Urinary bladder (tissue), 4 donors: Measurements from ENCODE around the gene TRMT5. TPM values are rescaled to one million over a fixed set of nuclear protein-coding genes. Genes with fewer than 3 reads are reported as not detected.

Experiments
- DNase-seq: peaks from one replicate; pipeline ENCODE4 v3.0.0-alpha.2; 2015; ENCODE audit errors: extremely low spot score
- H3K27ac ChIP-seq: one replicate; pipeline ENCODE4 v1.5.1; 2013; ENCODE audit warnings: low read depth, mild to moderate bottlenecking, moderate library complexity
- H3K36me3 ChIP-seq: one replicate; pipeline ENCODE4 v1.6.1; 2013; ENCODE audit warnings: mild to moderate bottlenecking, moderate library complexity; ENCODE audit not compliant: insufficient read depth
- H3K4me1 ChIP-seq: one replicate; pipeline ENCODE4 v1.6.1; 2013; ENCODE audit warnings: mild to moderate bottlenecking, moderate library complexity; ENCODE audit not compliant: insufficient read depth
- H3K4me3 ChIP-seq: one replicate; pipeline ENCODE4 v1.5.1; 2013; ENCODE audit warnings: low read depth, low read length
- WGBS: extraction: QIAGEN DNeasy Blood & Tissue Kit; methylation state at CpG from one replicate; pipeline ENCODE4 v1.1.7; 2013; 5-methylcytosine and 5-hydroxymethylcytosine counted together
- polyA plus RNA-seq: library from polyadenylated mRNA; stranded (reverse); fragments of 200-250 nt; gene quantifications from one replicate; pipeline ENCODE4 v1.2.3, GENCODE V29; 2013
- total RNA-seq: library from RNA; depleted of rRNA; stranded (reverse); fragments of >200 nt; gene quantifications from one replicate; pipeline ENCODE4 v1.2.3, GENCODE V29; 2014
- donor health status: healthy with polysubstance abuse.
- donor health status: healthy.

The TRMT5 gene, protein sequence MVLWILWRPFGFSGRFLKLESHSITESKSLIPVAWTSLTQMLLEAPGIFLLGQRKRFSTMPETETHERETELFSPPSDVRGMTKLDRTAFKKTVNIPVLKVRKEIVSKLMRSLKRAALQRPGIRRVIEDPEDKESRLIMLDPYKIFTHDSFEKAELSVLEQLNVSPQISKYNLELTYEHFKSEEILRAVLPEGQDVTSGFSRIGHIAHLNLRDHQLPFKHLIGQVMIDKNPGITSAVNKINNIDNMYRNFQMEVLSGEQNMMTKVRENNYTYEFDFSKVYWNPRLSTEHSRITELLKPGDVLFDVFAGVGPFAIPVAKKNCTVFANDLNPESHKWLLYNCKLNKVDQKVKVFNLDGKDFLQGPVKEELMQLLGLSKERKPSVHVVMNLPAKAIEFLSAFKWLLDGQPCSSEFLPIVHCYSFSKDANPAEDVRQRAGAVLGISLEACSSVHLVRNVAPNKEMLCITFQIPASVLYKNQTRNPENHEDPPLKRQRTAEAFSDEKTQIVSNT
- 23.4 TPM for total RNA-seq
- polyA plus RNA-seq, result 8.4 TPM

DNA sequence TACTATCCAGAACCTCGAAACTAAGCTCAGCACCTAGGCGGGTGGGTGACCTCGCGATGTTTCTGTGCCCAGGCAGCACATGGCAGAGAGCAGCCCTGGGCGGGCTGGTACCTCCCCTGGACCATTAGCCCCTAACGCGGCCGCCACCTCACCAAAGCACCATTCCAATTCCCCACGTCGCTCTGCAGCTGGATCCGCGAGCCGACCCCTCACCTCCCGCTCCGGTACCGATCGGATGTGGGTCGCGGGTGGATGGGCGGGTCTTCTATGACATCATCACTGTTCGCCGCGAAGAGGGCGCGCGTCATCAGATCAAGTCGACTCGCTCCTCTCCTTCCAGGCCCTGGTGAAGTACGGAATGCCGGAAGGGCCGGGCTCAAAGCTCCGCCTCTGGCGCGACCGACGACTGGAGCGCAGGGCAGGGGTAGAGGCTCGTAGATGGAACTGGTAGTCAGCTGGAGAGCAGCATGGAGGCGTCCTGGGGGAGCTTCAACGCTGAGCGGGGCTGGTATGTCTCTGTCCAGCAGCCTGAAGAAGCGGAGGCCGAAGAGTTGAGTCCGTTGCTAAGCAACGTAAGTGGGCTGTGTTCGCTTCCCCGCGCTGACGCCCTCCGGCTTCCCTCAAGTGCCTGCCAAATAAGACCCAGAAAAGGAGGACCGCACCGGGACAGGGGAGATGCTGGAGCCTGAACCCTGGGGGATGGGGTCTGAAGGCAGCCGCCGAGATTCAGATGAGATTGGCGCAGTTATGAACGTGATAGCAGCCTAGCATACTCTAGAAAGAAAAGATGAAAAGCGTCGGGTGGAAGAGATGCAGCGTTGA, at the start of gene TRMT5, which contains the start of gene SLC38A6:
TRMT5 (minus strand) TSS at position 269 of the 822 bp plus-strand sequence; CDS start at position 163, 106 bp downstream.
SLC38A6 (plus strand) TSS at position 435 of the 822 bp plus-strand sequence; CDS start at position 468, 33 bp downstream.
- H3K27ac ChIP-seq, result peak within 1 kb of the TSS; percentile 91
- no peaks in the 10 kb centered on the region for H3K4me1 ChIP-seq
- peak within 1 kb of the TSS; percentile 68 for H3K4me3 ChIP-seq
- under 1% methylated on average over 59 of the region's 59 CpGs for WGBS
- H3K36me3 ChIP-seq, result no peaks in the 10 kb centered on the region
- DNase-seq, result peak; percentile 92

DNA sequence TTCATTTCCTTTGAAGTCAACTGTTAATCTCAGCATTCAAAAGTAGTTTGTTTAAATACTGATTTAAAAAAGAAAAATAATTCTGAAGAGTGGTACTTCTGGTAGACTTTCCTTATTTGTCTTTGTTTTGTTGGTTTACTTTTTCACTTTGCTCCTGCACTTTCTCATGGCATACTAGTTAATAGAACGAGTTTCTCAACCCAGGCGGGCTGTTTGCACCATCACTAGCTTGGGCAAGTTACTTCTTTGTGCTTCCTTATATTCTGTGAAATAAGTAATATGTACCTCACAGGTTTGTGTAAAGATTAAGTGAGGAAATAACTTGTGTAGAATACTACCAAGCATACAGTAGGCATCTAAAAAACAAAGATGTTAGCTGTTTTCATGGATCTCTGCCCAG, 45.6 kb upstream of the TRMT5 start:
- Histone ChIP-seq H3K4me1 (no peaks in the 10 kb centered on the region), H3K27ac (no peak overlapping the region), H3K4me3 (no peak overlapping the region), H3K36me3 (no peaks in the 10 kb centered on the region)
- 91% methylated on average over 2 of the region's 2 CpGs for WGBS
- no peak for DNase-seq

DNA sequence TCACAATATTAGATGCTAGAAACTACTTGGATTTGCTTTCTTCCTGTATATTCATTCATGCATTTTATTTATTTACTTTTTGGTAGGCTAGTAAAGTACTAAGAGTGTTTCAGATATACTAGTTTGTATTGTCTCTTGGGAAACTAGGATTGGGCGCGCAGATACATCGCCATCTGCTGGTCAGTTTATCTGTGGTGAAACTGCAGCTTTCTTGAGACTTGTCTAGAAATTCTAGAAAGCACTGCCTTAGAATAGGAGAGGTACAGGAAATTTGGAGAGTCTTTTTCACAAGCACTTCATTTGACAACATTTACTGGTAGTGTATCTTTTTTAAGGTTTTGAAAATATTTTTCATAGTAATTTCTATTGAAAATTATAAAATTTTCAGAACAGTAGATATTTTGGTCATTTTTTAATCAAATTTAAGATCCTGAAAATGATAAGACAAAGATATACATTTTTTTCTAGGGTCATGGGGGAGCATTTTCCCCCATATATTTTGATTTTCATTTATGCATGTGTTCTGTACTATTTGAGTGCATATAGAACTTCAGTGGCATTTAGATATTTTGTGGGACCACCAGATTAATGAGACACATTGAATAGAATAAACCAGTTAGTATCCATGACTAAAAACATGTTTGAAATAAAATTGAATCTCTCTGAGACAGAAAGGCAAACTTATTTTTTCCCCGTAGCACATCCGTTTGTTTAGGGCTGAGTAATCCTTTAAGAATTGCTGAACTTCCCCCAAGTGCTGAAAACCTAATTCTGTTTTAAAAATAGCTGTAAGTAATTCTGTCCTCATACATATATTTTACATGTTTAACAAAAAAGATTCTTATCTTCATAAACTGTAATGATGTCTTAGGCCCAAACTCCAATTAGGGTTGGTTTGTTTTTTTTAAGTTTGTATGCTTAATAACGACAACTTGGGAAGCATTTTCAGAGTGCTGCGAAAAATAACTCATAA, 44.7 kb upstream of the TRMT5 start:
- 50% methylated on average over 7 of the region's 7 CpGs for WGBS
- no peaks in the 10 kb centered on the region for H3K4me1 ChIP-seq
- DNase-seq, result peak; percentile 32
- H3K4me3 ChIP-seq, result no peak overlapping the region
- H3K36me3 ChIP-seq, result no peaks in the 10 kb centered on the region
- H3K27ac ChIP-seq, result no peak overlapping the region

DNA sequence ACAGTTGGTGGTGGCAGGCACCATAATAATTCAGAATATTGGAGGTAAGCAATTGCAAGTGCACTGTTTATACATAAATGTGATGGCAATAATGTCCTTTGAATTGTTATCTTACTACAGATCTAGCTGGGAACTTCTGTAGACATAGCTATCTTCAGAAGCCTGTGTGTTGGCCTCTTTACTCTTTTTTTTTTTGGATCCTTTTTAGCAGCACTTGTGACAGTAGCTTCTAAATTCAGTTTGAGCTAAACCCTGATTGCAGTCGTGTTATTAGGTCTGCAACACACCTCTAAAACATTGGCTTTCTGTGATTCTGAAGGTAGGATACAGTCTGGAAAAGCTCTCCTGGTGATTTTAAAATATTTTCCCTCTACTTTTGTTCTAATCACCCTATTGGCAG, 38.7 kb upstream of the TRMT5 start:
- WGBS, result 80% methylated on average over 1 of the region's 1 CpG
- Histone ChIP-seq H3K4me3 (no peak overlapping the region), H3K36me3 (no peaks in the 10 kb centered on the region), H3K27ac (no peak overlapping the region), H3K4me1 (no peaks in the 10 kb centered on the region)
- no peak for DNase-seq

DNA sequence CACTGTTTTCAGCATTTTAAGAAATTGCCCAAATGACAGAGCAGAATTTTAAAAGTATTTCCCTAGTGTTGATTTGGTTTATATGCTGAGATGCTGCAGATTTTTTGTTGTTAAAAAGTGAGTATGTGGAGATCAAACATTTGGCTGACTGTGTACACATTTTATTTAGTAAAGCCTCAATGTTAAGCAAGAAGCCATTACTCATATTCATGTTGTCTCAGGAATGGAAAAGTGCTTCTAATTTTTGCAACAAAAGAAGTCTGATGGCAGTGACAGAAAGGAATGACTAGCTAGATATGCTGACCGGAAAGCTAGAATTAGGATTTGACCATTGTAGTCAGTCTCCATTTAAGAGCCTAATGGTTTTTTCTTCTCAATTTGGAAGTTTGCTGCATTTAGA, 22.7 kb upstream of the TRMT5 start:
- 97% methylated on average over 1 of the region's 1 CpG for WGBS
- H3K36me3 ChIP-seq, result no peaks in the 10 kb centered on the region
- no peak overlapping the region for H3K27ac ChIP-seq
- H3K4me3 ChIP-seq, result no peak overlapping the region
- H3K4me1 ChIP-seq, result no peaks in the 10 kb centered on the region
- no peak for DNase-seq

DNA sequence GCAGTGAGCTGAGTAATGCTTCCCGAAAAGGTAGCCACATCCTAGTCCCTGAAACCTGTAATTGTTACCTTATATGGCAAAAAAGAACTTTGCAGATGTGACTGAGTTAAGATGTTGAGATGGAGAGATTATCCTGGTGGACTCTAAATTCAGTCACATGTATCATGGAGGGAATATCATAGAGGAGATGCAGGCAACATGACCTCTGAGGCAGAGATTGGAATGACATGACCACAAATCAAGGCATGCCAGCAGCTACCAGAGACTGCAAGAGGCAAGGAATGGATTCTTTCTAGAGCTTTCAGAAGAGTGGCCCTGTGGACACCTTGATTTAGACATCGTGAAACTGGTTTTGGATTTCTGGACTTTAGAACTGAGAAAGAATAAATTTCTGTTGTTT, 18.7 kb upstream of the TRMT5 start:
- no peaks in the 10 kb centered on the region for H3K4me1 ChIP-seq
- DNase-seq, result no peak
- H3K4me3 ChIP-seq, result no peak overlapping the region
- WGBS, result 96% methylated on average over 2 of the region's 2 CpGs
- H3K36me3 ChIP-seq, result no peaks in the 10 kb centered on the region
- H3K27ac ChIP-seq, result no peak overlapping the region

DNA sequence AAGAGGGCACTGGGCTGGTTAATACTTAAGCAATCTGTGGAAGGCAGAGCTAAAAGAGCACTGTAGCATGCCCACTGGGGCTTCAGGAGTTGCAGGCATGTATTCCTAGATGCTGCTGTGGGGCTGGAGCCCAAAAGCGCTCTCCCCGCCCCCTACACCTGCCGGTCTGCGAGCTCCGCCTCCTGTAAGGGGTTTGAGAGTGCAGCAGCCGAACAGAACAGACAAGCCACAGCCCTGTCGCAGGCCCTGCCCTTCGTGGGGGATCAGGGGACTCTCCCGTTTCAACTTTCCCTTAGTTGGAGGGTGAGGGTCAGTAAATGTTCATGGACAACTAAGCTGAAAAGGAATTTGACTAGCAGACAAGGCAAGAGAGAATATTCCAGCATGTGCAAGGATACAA, 17.7 kb upstream of the TRMT5 start:
- H3K36me3 ChIP-seq, result no peaks in the 10 kb centered on the region
- WGBS, result 89% methylated on average over 9 of the region's 9 CpGs
- no peak overlapping the region for H3K27ac ChIP-seq
- no peaks in the 10 kb centered on the region for H3K4me1 ChIP-seq
- H3K4me3 ChIP-seq, result no peak overlapping the region
- no peak for DNase-seq

DNA sequence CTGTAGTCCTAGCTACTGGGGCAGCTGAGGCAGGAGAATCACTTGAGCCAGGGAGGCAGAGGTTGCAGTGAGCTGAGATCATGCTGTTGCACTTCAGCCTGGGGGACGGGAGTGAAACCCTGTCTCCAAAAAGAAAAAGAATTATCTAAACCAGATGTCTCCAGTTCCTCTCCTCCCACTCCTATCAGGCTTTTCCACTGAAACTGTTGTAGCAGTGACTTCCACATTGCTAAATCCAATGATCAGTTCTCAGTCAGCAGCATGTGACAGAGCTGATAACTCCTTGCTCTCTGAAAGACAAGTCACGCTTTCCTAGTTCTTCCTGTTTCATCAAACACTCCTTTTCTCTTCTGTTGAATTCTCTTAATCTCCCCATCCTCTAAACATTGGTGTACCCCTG, 8.7 kb upstream of the TRMT5 start:
- Histone ChIP-seq H3K4me3 (no peak overlapping the region), H3K4me1 (no peaks in the 10 kb centered on the region), H3K27ac (no peak overlapping the region), H3K36me3 (no peaks in the 10 kb centered on the region)
- DNase-seq, result no peak
- WGBS, result 73% methylated on average over 2 of the region's 2 CpGs

DNA sequence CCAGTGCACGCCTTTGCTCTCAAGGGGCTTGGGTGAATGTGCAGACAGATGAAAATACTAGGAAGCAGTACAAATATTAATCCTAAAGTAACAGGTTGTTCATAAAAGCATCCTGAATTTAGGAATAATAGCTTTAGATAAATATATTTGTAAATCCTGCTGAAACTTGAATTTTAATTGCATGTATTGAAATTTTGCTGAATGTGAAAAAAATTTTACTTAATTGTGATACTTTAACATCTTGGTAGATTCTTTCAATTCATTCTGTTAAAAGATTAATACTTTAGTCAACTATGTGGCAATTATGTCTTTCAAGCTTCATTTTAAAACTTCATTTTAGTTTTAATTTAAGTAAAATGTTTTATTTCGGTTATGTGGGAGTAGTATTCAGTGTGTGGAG, 5.6 kb upstream of the TRMT5 start:
- H3K4me3 ChIP-seq, result no peak overlapping the region
- 98% methylated on average over 2 of the region's 2 CpGs for WGBS
- H3K36me3 ChIP-seq, result no peaks in the 10 kb centered on the region
- no peak overlapping the region for H3K27ac ChIP-seq
- H3K4me1 ChIP-seq, result no peaks in the 10 kb centered on the region
- DNase-seq, result no peak

DNA sequence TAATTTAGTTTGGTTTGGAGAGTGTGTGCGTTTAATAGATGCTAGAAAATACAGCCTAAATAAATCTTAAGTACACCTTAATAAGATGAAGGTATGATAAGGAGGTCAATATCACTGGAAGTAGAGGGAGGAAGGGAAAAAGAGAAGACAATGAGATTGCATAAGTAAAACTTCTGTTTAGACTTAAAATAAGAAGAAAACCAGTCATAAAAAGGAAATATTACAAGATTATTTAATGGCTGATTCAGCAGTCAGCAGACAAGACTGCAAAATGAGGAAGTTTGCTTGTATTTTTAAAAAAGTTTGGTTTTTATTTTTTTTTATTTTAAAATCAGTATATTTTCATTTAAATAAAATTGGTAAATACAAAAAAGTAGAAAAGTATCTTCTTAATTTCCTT, 3.3 kb upstream of the TRMT5 start:
- WGBS, result 97% methylated on average over 1 of the region's 1 CpG
- Histone ChIP-seq H3K4me3 (no peak overlapping the region), H3K36me3 (no peaks in the 10 kb centered on the region), H3K4me1 (no peaks in the 10 kb centered on the region), H3K27ac (no peak overlapping the region)
- DNase-seq, result no peak

DNA sequence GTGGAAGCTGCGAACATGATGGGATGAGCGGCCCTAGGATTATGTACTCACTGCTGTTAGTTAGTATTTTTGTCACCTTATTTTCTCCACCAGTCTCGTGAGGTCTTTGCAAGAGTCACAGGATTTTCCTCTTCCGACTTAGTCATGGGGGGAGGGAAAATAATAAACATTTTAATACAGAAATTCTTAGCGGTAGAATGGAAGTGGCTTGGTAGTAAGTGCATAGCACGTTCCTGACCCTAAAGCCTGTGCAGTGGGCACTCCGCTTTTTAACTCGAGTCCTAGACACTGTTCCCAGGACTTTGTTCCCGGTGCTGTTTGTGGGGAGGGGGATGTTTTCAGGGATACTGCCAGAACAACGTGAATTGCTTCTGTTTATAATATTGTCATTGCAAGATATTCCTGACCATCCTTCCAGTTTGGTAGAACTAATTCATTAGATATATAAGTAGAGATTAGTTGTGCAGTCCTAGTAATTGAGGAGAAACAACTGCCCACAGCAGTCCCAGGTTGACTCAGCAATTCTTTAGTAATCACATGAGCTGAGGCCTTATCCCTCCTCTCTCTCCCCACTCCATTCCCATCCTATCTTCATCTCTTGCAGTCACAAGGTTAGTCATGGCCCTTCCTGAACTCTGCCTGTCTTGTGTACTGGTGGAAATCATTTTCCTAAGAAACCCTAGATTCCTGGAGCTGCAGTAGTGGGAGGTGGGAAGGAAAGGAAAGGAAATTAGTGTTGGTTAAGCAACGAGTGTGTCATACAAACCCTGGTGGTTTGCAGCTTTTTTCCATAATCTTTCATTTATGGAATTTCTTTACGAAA, 965 bp upstream of the TRMT5 start:
- Histone ChIP-seq H3K36me3 (no peaks in the 10 kb centered on the region), H3K4me1 (no peaks in the 10 kb centered on the region), H3K27ac (no peak overlapping the region), H3K4me3 (peak overlapping the region; percentile 68)
- 10% methylated on average over 12 of the region's 12 CpGs for WGBS
- DNase-seq, result no peak

DNA sequence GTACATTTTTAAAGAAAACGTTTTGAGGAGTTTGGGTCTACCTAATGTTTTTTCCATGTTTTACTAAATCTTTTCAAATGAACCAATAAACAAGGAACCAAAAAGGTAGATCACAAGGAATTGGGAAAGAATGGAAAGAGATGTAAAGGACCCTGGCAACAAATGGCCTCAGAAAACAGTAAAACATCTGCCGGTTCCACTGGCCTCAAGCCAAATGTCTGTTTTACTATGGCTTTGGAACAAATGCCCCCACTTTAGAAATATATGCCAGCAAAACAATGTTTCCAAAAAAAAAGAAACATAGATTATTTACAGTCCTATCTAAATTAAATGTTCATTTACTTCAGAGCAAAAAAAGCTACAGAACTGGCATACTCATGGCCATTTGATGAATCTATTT, 3.0 kb downstream of the TRMT5 start:
- Histone ChIP-seq H3K36me3 (no peaks in the 10 kb centered on the region), H3K27ac (no peak overlapping the region), H3K4me1 (no peaks in the 10 kb centered on the region), H3K4me3 (no peak overlapping the region)
- 37% methylated on average over 2 of the region's 2 CpGs for WGBS
- DNase-seq, result no peak
